NCI-H187 treated with DMSO at 0.1 percent for 48 hours (cell line): ENCODE data around the gene ALDH5A1.

Experiments used
- DNase-seq: peaks from one replicate; lab custom pipeline; 2025; lab: John Stamatoyannopoulos, UW

Gene ALDH5A1

DNA sequence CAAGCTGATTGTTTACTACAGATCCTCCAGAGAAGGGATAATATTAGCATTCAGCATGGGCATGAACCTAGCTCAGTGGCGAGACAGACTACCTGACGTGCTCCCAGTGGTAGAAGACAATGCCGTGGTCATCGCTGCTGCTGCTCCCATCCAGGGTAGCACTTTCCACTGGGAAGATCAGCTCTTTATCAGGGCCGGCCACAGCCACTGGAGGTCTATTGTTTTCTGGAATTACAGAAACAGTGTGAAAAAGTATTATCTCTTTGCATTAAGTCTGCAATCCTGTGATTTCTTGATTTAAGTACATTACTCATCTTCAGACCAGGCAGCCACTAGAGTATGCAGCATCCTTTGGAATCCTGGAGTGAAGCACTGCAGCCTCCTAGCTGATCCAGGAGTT, 75.0 kb downstream of the ALDH5A1 start:
- DNase-seq: no peak

GRCh38 chr6:24571361-24571760, 76.6 kb downstream of the ALDH5A1 start:
- DNase-seq: no peak

DNA sequence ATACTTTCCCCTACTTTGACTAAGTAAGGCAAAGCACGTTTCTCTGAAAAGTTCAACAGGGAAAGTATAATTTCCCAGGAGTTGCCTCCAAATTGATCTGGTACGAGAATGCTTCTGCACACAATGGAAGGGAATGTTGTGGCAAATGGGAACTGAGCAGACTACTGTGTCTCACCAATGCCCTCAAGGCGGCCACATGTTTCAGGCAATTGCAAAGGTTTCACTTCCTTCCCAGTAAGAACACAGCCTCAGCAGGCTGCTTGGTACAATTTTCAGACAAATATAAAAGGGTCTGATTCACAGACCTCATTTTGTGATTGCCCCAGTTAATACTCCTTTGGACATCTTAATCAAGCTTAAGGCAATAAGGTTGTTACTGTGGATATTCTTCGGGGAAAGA, 80.0 kb downstream of the ALDH5A1 start:
- no peak for DNase-seq

DNA sequence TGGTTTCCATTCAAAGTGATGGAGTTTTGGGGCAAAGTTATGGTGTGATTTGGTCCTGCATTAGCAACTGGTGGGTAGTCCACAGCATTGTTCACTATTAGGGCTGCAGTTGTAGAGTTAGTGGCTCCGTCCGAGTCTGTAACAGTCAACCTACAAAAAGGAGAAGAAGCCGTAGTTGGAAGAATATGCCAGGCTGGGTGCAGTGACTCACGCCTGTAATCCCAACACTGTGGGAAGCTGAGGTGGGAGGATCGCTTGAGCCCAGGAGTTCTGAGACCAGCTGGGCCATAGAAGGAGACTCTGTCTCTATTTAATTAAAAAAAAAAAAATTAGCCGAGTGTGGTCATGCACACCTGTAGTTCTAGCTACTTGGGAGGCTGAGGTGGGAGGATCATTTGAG, 81.7 kb downstream of the ALDH5A1 start:
- DNase-seq: no peak

DNA sequence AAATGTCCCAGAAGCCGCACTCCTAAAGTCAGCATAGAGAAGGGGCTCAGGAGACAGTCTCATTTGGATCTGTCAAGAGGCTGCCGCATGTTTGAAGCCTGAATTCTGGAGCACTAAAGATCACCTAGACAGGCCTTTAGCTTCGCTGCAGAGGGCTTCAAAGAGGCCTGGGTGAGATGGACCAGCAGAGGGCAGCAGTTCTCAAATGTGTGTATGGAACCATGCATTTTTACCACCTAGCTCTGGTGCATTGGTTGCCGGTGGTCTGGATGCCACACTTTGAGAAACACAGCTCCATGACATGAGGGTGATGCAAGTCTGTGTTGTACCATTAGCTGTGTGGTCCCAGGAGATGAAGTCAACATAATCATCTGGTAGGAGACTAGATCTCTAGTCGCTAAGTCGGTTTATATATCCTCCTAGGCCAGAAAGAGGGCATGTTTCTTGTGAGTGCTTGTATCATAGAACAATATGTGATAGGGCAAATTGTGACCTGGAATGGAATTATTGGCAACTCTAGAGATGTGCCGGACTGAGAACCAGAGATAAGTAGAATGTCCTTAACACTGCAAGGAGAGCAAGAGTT, 86.4 kb downstream of the ALDH5A1 start:
- peak; percentile 32 for DNase-seq

GRCh38 chr6:24583463-24584381, 89.0 kb downstream of the ALDH5A1 start:
- peak; percentile 92 for DNase-seq

GRCh38 chr6:24584382-24584720, 89.6 kb downstream of the ALDH5A1 start:
- peak; percentile 84 for DNase-seq
